ENCODE data around the gene IL17C. TPM values are rescaled to one million over a fixed set of nuclear protein-coding genes. Genes with fewer than 3 reads are reported as not detected.
A peak's percentile ranks its signal among the peaks of the same experiment; 100 is the strongest.

IL17C gene
- total and polyA plus RNA-seq, 9 of the 15 experiments (the other 6 are each of a cell fraction or from before 2014, with no cell fraction given), result not detected

DNA sequence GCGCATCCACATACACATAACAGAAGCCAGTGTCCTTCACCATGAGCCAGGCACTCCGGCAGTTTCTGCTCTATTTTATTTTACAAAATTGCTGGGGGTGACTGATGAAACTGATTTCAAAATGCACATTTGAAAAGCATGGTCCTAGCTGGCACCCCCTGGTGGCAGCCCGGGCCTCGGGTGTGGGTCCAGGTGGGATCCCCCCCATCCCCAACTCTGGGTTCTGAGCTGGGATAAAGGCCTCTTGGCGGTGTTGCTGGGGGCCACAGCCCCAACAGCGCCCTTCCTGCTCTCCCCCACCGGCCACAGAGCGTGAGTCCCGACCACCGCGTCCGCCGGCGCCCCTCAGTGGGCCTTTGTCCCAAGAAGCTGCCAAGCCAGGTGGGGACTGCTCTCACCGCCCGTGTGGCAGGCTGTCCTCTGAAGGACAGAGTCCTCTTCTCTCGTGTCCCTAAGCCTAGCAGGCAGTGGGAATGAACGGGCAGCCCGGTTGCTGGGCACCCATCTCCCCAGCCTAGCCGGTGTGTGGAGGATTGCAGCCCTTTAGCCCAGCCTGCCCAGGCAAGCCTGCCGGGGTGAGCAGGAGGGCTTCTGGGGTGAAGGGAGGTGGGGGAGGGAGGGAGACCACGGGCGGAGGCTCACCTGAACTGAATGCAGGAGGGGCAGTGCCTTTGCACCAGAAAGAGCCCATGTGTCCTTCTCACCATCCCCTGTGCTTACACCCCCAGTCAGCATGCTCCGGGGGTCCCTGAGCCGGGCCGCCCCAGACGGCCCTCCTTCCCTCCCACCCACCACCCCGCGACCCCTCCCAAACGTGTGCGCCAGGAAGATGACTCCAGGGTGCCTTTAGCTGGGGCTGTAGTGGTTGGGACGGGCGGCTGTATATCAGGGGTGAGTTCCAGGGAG is 47.0 kb downstream of the IL17C start (continued):
- TF ChIP-seq ILK (tag; IDR thresholded peaks at IDR 0.05; ENCODE audit: borderline replicate concordance, low read depth), result no peak
- TF ChIP-seq STAG1 (CRISPR knock-in tag; IDR thresholded peaks at IDR 0.05; ENCODE audit: borderline replicate concordance), result no peak
- TF ChIP-seq GATA2 (CRISPR knock-in tag; IDR thresholded peaks at IDR 0.05), result no peak
- TF ChIP-seq ZNF717 (CRISPR knock-in tag; IDR thresholded peaks at IDR 0.05), result no peak
- no peak for TF ChIP-seq MYC (IDR thresholded peaks at IDR 0.05; ENCODE audit: low read depth, low read length)
- TF ChIP-seq MYC (CRISPR knock-in tag; IDR thresholded peaks at IDR 0.05; ENCODE audit: borderline replicate concordance, low read depth), result no peak
- TF ChIP-seq PHF21A (IDR thresholded peaks at IDR 0.05; ENCODE audit: borderline replicate concordance, low read depth), result no peak
- TF ChIP-seq MAZ (CRISPR knock-in tag; conservative IDR thresholded peaks at IDR 0.05 in 1 of 2, IDR thresholded peaks at IDR 0.05 in 1 of 2), result no peak
- TF ChIP-seq POLR2B (IDR thresholded peaks at IDR 0.05; ENCODE audit: low read depth, partially characterized antibody), result no peak
- TF ChIP-seq PHB2 (IDR thresholded peaks at IDR 0.05; ENCODE audit: low read depth), result no peak
- 0 out of 2 replicates have a peak, but pooled peaks have one; percentile 33 for TF ChIP-seq NR2C2 (CRISPR knock-in tag; IDR thresholded peaks at IDR 0.05)
- no peak for TF ChIP-seq NR2C2 (tag; IDR thresholded peaks at IDR 0.05)
- TF ChIP-seq, protein P1, sequence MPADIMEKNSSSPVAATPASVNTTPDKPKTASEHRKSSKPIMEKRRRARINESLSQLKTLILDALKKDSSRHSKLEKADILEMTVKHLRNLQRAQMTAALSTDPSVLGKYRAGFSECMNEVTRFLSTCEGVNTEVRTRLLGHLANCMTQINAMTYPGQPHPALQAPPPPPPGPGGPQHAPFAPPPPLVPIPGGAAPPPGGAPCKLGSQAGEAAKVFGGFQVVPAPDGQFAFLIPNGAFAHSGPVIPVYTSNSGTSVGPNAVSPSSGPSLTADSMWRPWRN (IDR thresholded peaks at IDR 0.05; ENCODE audit: low read depth), result no peak
- TF ChIP-seq, protein P2, sequence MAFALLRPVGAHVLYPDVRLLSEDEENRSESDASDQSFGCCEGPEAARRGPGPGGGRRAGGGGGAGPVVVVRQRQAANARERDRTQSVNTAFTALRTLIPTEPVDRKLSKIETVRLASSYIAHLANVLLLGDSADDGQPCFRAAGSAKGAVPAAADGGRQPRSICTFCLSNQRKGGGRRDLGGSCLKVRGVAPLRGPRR (CRISPR knock-in tag; IDR thresholded peaks at IDR 0.05), result no peak
- TF ChIP-seq, protein P3, sequence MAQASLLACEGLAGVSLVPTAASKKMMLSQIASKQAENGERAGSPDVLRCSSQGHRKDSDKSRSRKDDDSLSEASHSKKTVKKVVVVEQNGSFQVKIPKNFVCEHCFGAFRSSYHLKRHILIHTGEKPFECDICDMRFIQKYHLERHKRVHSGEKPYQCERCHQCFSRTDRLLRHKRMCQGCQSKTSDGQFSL (CRISPR knock-in tag; IDR thresholded peaks at IDR 0.05), result peak; percentile 89
- TF ChIP-seq, protein P3 (tag; IDR thresholded peaks at IDR 0.05), result peak in 1 of 2 experiments; percentile 66; a peak in 2 of 4 replicates
- no peak for TF ChIP-seq FOXK1 (CRISPR knock-in tag; IDR thresholded peaks at IDR 0.05; ENCODE audit: borderline replicate concordance)
- no peak for TF ChIP-seq ZNF668 (CRISPR knock-in tag; IDR thresholded peaks at IDR 0.05)
- TF ChIP-seq GTF2F1 (IDR thresholded peaks at IDR 0.05; ENCODE audit: low read depth, low read length), result no peak
- TF ChIP-seq, protein P4, sequence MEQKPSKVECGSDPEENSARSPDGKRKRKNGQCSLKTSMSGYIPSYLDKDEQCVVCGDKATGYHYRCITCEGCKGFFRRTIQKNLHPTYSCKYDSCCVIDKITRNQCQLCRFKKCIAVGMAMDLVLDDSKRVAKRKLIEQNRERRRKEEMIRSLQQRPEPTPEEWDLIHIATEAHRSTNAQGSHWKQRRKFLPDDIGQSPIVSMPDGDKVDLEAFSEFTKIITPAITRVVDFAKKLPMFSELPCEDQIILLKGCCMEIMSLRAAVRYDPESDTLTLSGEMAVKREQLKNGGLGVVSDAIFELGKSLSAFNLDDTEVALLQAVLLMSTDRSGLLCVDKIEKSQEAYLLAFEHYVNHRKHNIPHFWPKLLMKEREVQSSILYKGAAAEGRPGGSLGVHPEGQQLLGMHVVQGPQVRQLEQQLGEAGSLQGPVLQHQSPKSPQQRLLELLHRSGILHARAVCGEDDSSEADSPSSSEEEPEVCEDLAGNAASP (IDR thresholded peaks at IDR 0.05), result no peak
- TF ChIP-seq MCM2 (IDR thresholded peaks at IDR 0.05; ENCODE audit: low read depth), result no peak
- peak; percentile 49 for TF ChIP-seq POLR2G (IDR thresholded peaks at IDR 0.05; ENCODE audit: low read depth, low read length)
- TF ChIP-seq ZNF408 (CRISPR knock-in tag; IDR thresholded peaks at IDR 0.05; ENCODE audit: low read depth), result no peak
- TF ChIP-seq SMARCE1 (IDR thresholded peaks at IDR 0.05), result 0 out of 2 replicates have a peak, but pooled peaks have one; percentile 6

All from K562 (cell line).